Measurements from ENCODE around the gene MIXL1. TPM values are rescaled to one million over a fixed set of nuclear protein-coding genes. Genes with fewer than 3 reads are reported as not detected.
"Not testable (repeated sequence)": the region's sequence is repeated elsewhere in the genome, so short reads cannot be mapped to it uniquely, and the experiment has no call there.

The MIXL1 gene
- polyA plus RNA-seq, 12 donors = 0.23 to 0.94 (median 0.54) TPM; not detected in 2

GRCh38 chr1:226211181-226211821 lies 12.2 kb upstream of the MIXL1 start:
- DNase-seq = no peak

GRCh38 chr1:226212545-226212944 lies 10.9 kb upstream of the MIXL1 start:
- no peak for DNase-seq

- DNase-seq = no peak
These were observed 8.2 kb upstream of the MIXL1 start for GRCh38 chr1:226215239-226215638.

- DNase-seq = no peak
These were observed 7.4 kb upstream of the MIXL1 start for GRCh38 chr1:226216056-226216455.

GRCh38 chr1:226217273-226217672 lies 6.2 kb upstream of the MIXL1 start:
- no peak for DNase-seq

GRCh38 chr1:226220473-226221189 lies 2.8 kb upstream of the MIXL1 start:
- no peak for DNase-seq

- DNase-seq = no peak
These were observed 778 bp upstream of the MIXL1 start for GRCh38 chr1:226222686-226223085.

GRCh38 chr1:226223786-226224244 lies 351 bp downstream of the MIXL1 start:
- DNase-seq = peak; percentile 6

- no peak for DNase-seq
These were observed 3.1 kb downstream of the MIXL1 start for GRCh38 chr1:226226601-226227000.

- DNase-seq = no peak
These were observed 9.8 kb downstream of the MIXL1 start for GRCh38 chr1:226233293-226233692.

- DNase-seq = no peak
These were observed 10.3 kb downstream of the MIXL1 start for GRCh38 chr1:226233806-226234205.

GRCh38 chr1:226236826-226237225 lies 13.4 kb downstream of the MIXL1 start:
- no peak for DNase-seq

GRCh38 chr1:226239421-226239820 lies 16.0 kb downstream of the MIXL1 start:
- no peak for DNase-seq

- DNase-seq = no peak
These were observed 24.6 kb downstream of the MIXL1 start for GRCh38 chr1:226248091-226248490.

GRCh38 chr1:226248796-226249195 lies 25.3 kb downstream of the MIXL1 start:
- no peak for DNase-seq

- no peak for DNase-seq
These were observed 27.0 kb downstream of the MIXL1 start for GRCh38 chr1:226250511-226250910.

- not testable (repeated sequence) for DNase-seq
These were observed 29.4 kb downstream of the MIXL1 start for GRCh38 chr1:226252841-226253240.

- DNase-seq = no peak
These were observed 30.5 kb downstream of the MIXL1 start for GRCh38 chr1:226253933-226254332.

GRCh38 chr1:226255380-226255779 lies 31.9 kb downstream of the MIXL1 start:
- no peak for DNase-seq

- no peak for DNase-seq
These were observed 38.4 kb downstream of the MIXL1 start for GRCh38 chr1:226261818-226262217.

- DNase-seq = no peak
These were observed 45.1 kb downstream of the MIXL1 start for GRCh38 chr1:226268421-226269124.

GRCh38 chr1:226272233-226272902 lies 48.9 kb downstream of the MIXL1 start:
- not testable (repeated sequence) for DNase-seq

Measured in muscle of arm (tissue), 12 donors.